Upper lobe of left lung (tissue), 6 donors: ENCODE results near the gene PPIA. TPM values are rescaled to one million over a fixed set of nuclear protein-coding genes. Genes with fewer than 3 reads are reported as not detected.

ENCODE experiments used
- ATAC-seq, 2 donors: fragments of 200-7000 bp; cut with Tn5 transposase; one replicate each; pipeline ENCODE4 v1.9.1; 2022; ENCODE audit warnings: mild to moderate bottlenecking in 2 of 2, moderate library complexity in 2 of 2; ENCODE audit not compliant: low FRiP score in 2 of 2
- DNase-seq, 2 donors: peaks; one replicate each; pipeline ENCODE4 v3.0.0-alpha.2; 2019 to 2020
- H3K27ac ChIP-seq, 4 donors: fragments of 200-600 bp; sonication (generic); one replicate each; pipeline ENCODE4 v1.5.1; 2016 to 2019
- H3K27me3 ChIP-seq, 4 donors: fragments of 200-600 bp; sonication (generic); one replicate each; pipeline ENCODE4 v1.5.1; 2017 to 2019
- H3K36me3 ChIP-seq, 4 donors: fragments of 200-600 bp; sonication (generic); one replicate each; pipeline ENCODE4 v1.5.1; 2016 to 2019
- H3K4me1 ChIP-seq, 4 donors: fragments of 200-600 bp; sonication (generic); one replicate each; pipeline ENCODE4 v1.5.1; 2018 to 2019
- H3K4me3 ChIP-seq, 4 donors: fragments of 200-600 bp; sonication (generic); one replicate each; pipeline ENCODE4 v1.5.1; 2017 to 2019; ENCODE audit warnings: mild to moderate bottlenecking in 2 of 4, moderate library complexity in 1 of 4
- H3K9me3 ChIP-seq, 4 donors: fragments of 200-600 bp; sonication (generic); one replicate each; pipeline ENCODE4 v1.5.1; 2018 to 2019
- CTCF ChIP-seq, 6 experiments: fragments of 450-650 bp in 4 of 6; fragments of 200-600 bp in 2 of 6; sonication (generic) in 2 of 6; IDR thresholded peaks; one replicate each; pipeline ENCODE4 v1.5.1; 2016 to 2019; ENCODE audit warnings: antibody characterized with exemption in 6 of 6
- EP300 ChIP-seq, 4 donors: sonication (generic); formaldehyde crosslinking; IDR thresholded peaks; one replicate each; pipeline ENCODE4 v1.5.1; 2017; ENCODE audit warnings: antibody characterized with exemption in 4 of 4, control low read depth in 2 of 4
- POLR2A ChIP-seq, 4 donors: fragments of 450-650 bp; IDR thresholded peaks; one replicate each; pipeline ENCODE4 v1.5.1; 2016 to 2017; ENCODE audit warnings: antibody characterized with exemption in 4 of 4, mild to moderate bottlenecking in 2 of 4
- POLR2AphosphoS5 ChIP-seq, 2 donors: sonication (generic); formaldehyde crosslinking; IDR thresholded peaks; one replicate each; pipeline ENCODE4 v1.5.1; 2017; ENCODE audit warnings: antibody characterized with exemption in 2 of 2
- WGBS, 2 donors: methylation state at CpG; one replicate each; pipeline ENCODE4 v1.1.5; 2017 to 2018; 5-methylcytosine and 5-hydroxymethylcytosine counted together
- total RNA-seq, 6 donors: library from RNA; depleted of rRNA in 4 of 6; stranded (reverse); fragments of >200 nt in 4 of 6; gene quantifications; one replicate each; pipeline versions ENCODE4 v1.1.0 to v1.2.1, GENCODE V29; 2016 to 2021
- donor health status: DM: no; HTN: no; CAD: no; lungs with moderate emphysema.
- donor health status: DM: no; HTN: yes; CAD: no; lungs with severe emphysema.

The PPIA gene
- total RNA-seq, 6 donors from 2014 or later = 351 to 1,606 (median 1,253) TPM

GRCh38 chr7:44846816-44847508, 50.5 kb downstream of the PPIA start:
- Histone ChIP-seq H3K4me1 (peaks cover 19 to 47% (median 24%) of the 10 kb centered on the region in 4 donors), H3K27me3 (no peaks in the 10 kb centered on the region), H3K9me3 (no peaks in the 10 kb centered on the region), H3K4me3 (peak overlapping the region; percentile 48 to 84 (median 74)), H3K27ac (peak overlapping the region; percentile 96 to 98 (median 98)), H3K36me3 (peaks cover 0 to 3% (median 0%) of the 10 kb centered on the region in 4 donors)
- WGBS, 2 donors = 0 to 1% methylated on average over 12 of the region's 12 CpGs
- TF ChIP-seq CTCF (IDR thresholded peaks at IDR 0.05) = no peak
- no peak for TF ChIP-seq POLR2A (IDR thresholded peaks at IDR 0.05)
- no peak for TF ChIP-seq POLR2AphosphoS5 (IDR thresholded peaks at IDR 0.05)
- no peak for TF ChIP-seq EP300 (IDR thresholded peaks at IDR 0.05)
- no peak for DNase-seq
- ATAC-seq = no peak

GRCh38 chr7:44847509-44847919, 51.0 kb downstream of the PPIA start:
- Histone ChIP-seq H3K27ac (peak overlapping the region; percentile 96 to 98 (median 98)), H3K9me3 (no peaks in the 10 kb centered on the region), H3K4me1 (peaks cover 17 to 42% (median 21%) of the 10 kb centered on the region in 4 donors), H3K36me3 (peaks cover 0 to 3% (median 0%) of the 10 kb centered on the region in 4 donors), H3K27me3 (no peaks in the 10 kb centered on the region), H3K4me3 (peak overlapping the region; percentile 48 to 84 (median 74))
- ATAC-seq (peak; percentile 89), DNase-seq (peak; percentile 92 to 97)
- TF ChIP-seq POLR2A (IDR thresholded peaks at IDR 0.05) = no peak
- TF ChIP-seq CTCF (IDR thresholded peaks at IDR 0.05) = peak; percentile 84 to 99 (median 96)
- 0% methylated on average over 7 to 36 of the region's 36 CpGs for WGBS, 2 donors

GRCh38 chr7:44847920-44848634, 51.6 kb downstream of the PPIA start, which contains the start of gene H2AZ2:
Gene H2AZ2, minus strand, starts transcription at chr7:44848087. Its CDS starts 116 bp downstream, at chr7:44847971.
- TF ChIP-seq CTCF (IDR thresholded peaks at IDR 0.05) = peak in 3 of 6 experiments; percentile 17 to 73 (median 64)
- peak; percentile 42 to 82 for TF ChIP-seq POLR2AphosphoS5 (IDR thresholded peaks at IDR 0.05)
- peak in 3 of 4 donors; percentile 90 to 95 (median 95) for TF ChIP-seq POLR2A (IDR thresholded peaks at IDR 0.05)
- TF ChIP-seq EP300 (IDR thresholded peaks at IDR 0.05) = no peak
- DNase-seq (peak; percentile 99 to 100), ATAC-seq (peak; percentile 96 to 99)
- H3K4me3 ChIP-seq = peak within 1 kb of the TSS; percentile 48 to 84 (median 74)
- no peaks in the 10 kb centered on the region for H3K27me3 ChIP-seq
- peaks cover 14 to 36% (median 20%) of the 10 kb centered on the region in 4 donors for H3K4me1 ChIP-seq
- H3K27ac ChIP-seq = peak within 1 kb of the TSS; percentile 96 to 98 (median 98)
- WGBS, 2 donors = 1% methylated on average over 33 to 56 of the region's 70 CpGs
- no peaks in the 10 kb centered on the region for H3K9me3 ChIP-seq
- H3K36me3 ChIP-seq = no peaks in the 10 kb centered on the region

GRCh38 chr7:44849259-44849884, 52.9 kb downstream of the PPIA start:
- Histone ChIP-seq H3K4me1 (peaks cover 14 to 33% (median 20%) of the 10 kb centered on the region in 4 donors), H3K36me3 (no peaks in the 10 kb centered on the region), H3K27me3 (no peaks in the 10 kb centered on the region), H3K4me3 (no peak overlapping the region), H3K27ac (peak overlapping the region in 1 of 4 donors; percentile 98), H3K9me3 (no peaks in the 10 kb centered on the region)
- no peak for DNase-seq
- 67 to 76% methylated on average over 10 of the region's 10 CpGs for WGBS, 2 donors
- TF ChIP-seq POLR2A (IDR thresholded peaks at IDR 0.05) (no peak), CTCF (IDR thresholded peaks at IDR 0.05) (no peak), POLR2AphosphoS5 (IDR thresholded peaks at IDR 0.05) (no peak), EP300 (IDR thresholded peaks at IDR 0.05) (no peak)
- no peak for ATAC-seq
